Progenitor cell of endocrine pancreas (in vitro differentiated cells): ENCODE measurements around the gene ZBTB16. TPM values are rescaled to one million over a fixed set of nuclear protein-coding genes. Genes with fewer than 3 reads are reported as not detected.
A peak's percentile ranks its signal among the peaks of the same experiment; 100 is the strongest.

Experiments used
- DNase-seq: peaks from one replicate; pipeline ENCODE4 v3.0.0; 2021; ENCODE audit warnings: low spot score; ENCODE audit not compliant: unreplicated experiment
- H3K27ac Mint-ChIP-seq: 2 replicates; pipeline ENCODE4 v1.8.0; 2021; ENCODE audit warnings: mild to moderate bottlenecking, moderate library complexity, mixed read lengths
- H3K27me3 Mint-ChIP-seq: 2 replicates; pipeline ENCODE4 v1.8.0; 2021; ENCODE audit warnings: mixed read lengths
- H3K36me3 Mint-ChIP-seq: 2 replicates; pipeline ENCODE4 v1.8.0; 2022; ENCODE audit warnings: mixed read lengths; ENCODE audit not compliant: insufficient read depth
- H3K4me1 Mint-ChIP-seq: 2 replicates; pipeline ENCODE4 v1.8.0; 2021; ENCODE audit warnings: low read depth, mixed read lengths
- H3K4me3 Mint-ChIP-seq: 2 replicates; pipeline ENCODE4 v1.8.0; 2021; ENCODE audit warnings: low read depth, mild to moderate bottlenecking, moderate library complexity, mixed read lengths
- H3K9me3 Mint-ChIP-seq: 2 replicates; pipeline ENCODE4 v1.8.0; 2021; ENCODE audit warnings: low read depth, mixed read lengths
- total RNA-seq: library from RNA; stranded (reverse); gene quantifications from 2 replicates; pipeline ENCODE4 v1.2.1, GENCODE V29; 2021
- TF ChIP-seq, protein P1 (sequence below): fragments of 200-600 bp; sonication (generic); IDR thresholded peaks from one replicate; pipeline ENCODE4 v1.5.0; 2021; ENCODE audit warnings: antibody characterized with exemption, mild to moderate bottlenecking; ENCODE audit not compliant: unreplicated experiment

ZBTB16 gene
- total RNA-seq, 1 donor from 2014 or later, result 29.6 TPM

DNA sequence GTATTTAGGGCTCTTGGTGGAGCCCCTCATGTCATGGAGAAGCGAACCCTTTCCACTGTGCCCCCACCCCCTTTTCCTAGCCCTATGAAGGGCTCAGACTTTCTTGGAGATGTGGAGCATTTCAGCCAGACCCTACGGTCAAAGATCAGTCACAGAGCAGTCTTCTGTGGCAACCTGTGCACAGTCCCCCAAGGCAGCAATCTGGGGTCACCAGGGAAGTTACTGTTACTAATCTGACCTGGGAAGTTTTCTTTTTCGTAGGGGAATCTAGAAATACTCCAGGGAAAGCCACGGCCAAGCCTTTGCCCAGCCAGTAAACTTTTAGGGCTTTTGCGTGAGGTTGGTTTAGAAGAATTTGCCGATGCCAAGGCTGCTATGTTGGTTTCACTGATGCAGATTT is 50.6 kb downstream of the ZBTB16 start:
- H3K36me3 Mint-ChIP-seq, result peaks cover 2% of the 10 kb centered on the region
- no peak for DNase-seq
- peaks cover 56% of the 10 kb centered on the region for H3K4me1 Mint-ChIP-seq

GRCh38 chr11:114110952-114111947 is 51.7 kb downstream of the ZBTB16 start:
- no peak for DNase-seq
- Mint-ChIP-seq H3K27ac (peak overlapping the region; percentile 14), H3K9me3 (no peaks in the 10 kb centered on the region), H3K4me3 (no peak overlapping the region), H3K4me1 (peaks cover 56% of the 10 kb centered on the region), H3K36me3 (no peaks in the 10 kb centered on the region), H3K27me3 (no peaks in the 10 kb centered on the region)
- TF ChIP-seq, protein P1, sequence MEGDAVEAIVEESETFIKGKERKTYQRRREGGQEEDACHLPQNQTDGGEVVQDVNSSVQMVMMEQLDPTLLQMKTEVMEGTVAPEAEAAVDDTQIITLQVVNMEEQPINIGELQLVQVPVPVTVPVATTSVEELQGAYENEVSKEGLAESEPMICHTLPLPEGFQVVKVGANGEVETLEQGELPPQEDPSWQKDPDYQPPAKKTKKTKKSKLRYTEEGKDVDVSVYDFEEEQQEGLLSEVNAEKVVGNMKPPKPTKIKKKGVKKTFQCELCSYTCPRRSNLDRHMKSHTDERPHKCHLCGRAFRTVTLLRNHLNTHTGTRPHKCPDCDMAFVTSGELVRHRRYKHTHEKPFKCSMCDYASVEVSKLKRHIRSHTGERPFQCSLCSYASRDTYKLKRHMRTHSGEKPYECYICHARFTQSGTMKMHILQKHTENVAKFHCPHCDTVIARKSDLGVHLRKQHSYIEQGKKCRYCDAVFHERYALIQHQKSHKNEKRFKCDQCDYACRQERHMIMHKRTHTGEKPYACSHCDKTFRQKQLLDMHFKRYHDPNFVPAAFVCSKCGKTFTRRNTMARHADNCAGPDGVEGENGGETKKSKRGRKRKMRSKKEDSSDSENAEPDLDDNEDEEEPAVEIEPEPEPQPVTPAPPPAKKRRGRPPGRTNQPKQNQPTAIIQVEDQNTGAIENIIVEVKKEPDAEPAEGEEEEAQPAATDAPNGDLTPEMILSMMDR, result no peak

More for the DNA sequence above, 50.6 kb downstream of the ZBTB16 start:
- TF ChIP-seq, protein P1, result no peak
- Mint-ChIP-seq H3K4me3 (no peak overlapping the region), H3K9me3 (no peaks in the 10 kb centered on the region), H3K27ac (peak overlapping the region; percentile 46), H3K27me3 (no peaks in the 10 kb centered on the region)

GRCh38 chr11:114115451-114115928 is 56.0 kb downstream of the ZBTB16 start:
- H3K4me1 Mint-ChIP-seq, result peaks cover 54% of the 10 kb centered on the region
- peaks cover 5% of the 10 kb centered on the region for H3K36me3 Mint-ChIP-seq
- peak overlapping the region; percentile 29 for H3K4me3 Mint-ChIP-seq
- TF ChIP-seq, protein P1, result peak; percentile 29
- no peak for DNase-seq
- H3K9me3 Mint-ChIP-seq, result no peaks in the 10 kb centered on the region
- no peaks in the 10 kb centered on the region for H3K27me3 Mint-ChIP-seq
- H3K27ac Mint-ChIP-seq, result peak overlapping the region; percentile 47

- H3K27me3 Mint-ChIP-seq, result no peaks in the 10 kb centered on the region
- peaks cover 5% of the 10 kb centered on the region for H3K36me3 Mint-ChIP-seq
- H3K27ac Mint-ChIP-seq, result no peak overlapping the region
- peaks cover 47% of the 10 kb centered on the region for H3K4me1 Mint-ChIP-seq
- no peaks in the 10 kb centered on the region for H3K9me3 Mint-ChIP-seq
- no peak overlapping the region for H3K4me3 Mint-ChIP-seq
- TF ChIP-seq, protein P1, result no peak
- DNase-seq, result no peak
These were observed 56.8 kb downstream of the ZBTB16 start for GRCh38 chr11:114116357-114116756.

- H3K36me3 Mint-ChIP-seq, result peaks cover 5% of the 10 kb centered on the region
These were observed 57.3 kb downstream of the ZBTB16 start for GRCh38 chr11:114116800-114117199.

More at GRCh38 chr11:114116800-114117199, 57.3 kb downstream of the ZBTB16 start:
- Mint-ChIP-seq H3K27me3 (no peaks in the 10 kb centered on the region), H3K27ac (no peak overlapping the region), H3K4me1 (peaks cover 42% of the 10 kb centered on the region), H3K4me3 (no peak overlapping the region), H3K9me3 (no peaks in the 10 kb centered on the region)
- TF ChIP-seq, protein P1, result no peak
- DNase-seq, result no peak
